T47D (cell line): ENCODE data around the gene RPS6KA2.

Experiments used
- DNase-seq, 2 experiments: peaks; one replicate each; pipeline versions ENCODE4 v3.0.0 to v3.0.0-alpha.2; 2011 to 2012; ENCODE audit warnings: low read depth in 1 of 2, low spot score in 1 of 2
- JUND ChIP-seq: IDR thresholded peaks from 2 replicates; pipeline ENCODE4 v1.6.1; 2012; ENCODE audit warnings: low read depth
- in situ Hi-C: cut with HindIII; loops from 2 replicates; pipeline ENCODE4 v1.10.0; 2016; ENCODE audit warnings: low sequenced_read_pairs, low pct_unique_long_range_greater_than_20kb

Gene RPS6KA2

GRCh38 chr6:166553563-166554271, 73.3 kb downstream of the RPS6KA2 start:
- no peak for DNase-seq
- no peak for TF ChIP-seq JUND
- in situ Hi-C loops = no loop called here

- in situ Hi-C loops = no loop called here
- no peak for DNase-seq
- no peak for TF ChIP-seq JUND
Measured at GRCh38 chr6:166552600-166552999, 74.5 kb downstream of the RPS6KA2 start.

GRCh38 chr6:166551754-166552495, 75.1 kb downstream of the RPS6KA2 start:
- in situ Hi-C loops = no loop called here
- no peak for DNase-seq
- TF ChIP-seq JUND = no peak

- no peak for TF ChIP-seq JUND
- in situ Hi-C loops = no loop called here
Measured at GRCh38 chr6:166546653-166547052, 80.4 kb downstream of the RPS6KA2 start.

GRCh38 chr6:166545156-166546034, 81.7 kb downstream of the RPS6KA2 start:
- no peak for DNase-seq
- TF ChIP-seq JUND = no peak
- in situ Hi-C loops = no loop called here

More at GRCh38 chr6:166546653-166547052, 80.4 kb downstream of the RPS6KA2 start:
- DNase-seq = no peak

- in situ Hi-C loops = no loop called here
- no peak for DNase-seq
- no peak for TF ChIP-seq JUND
Measured at GRCh38 chr6:166544296-166544605, 82.8 kb downstream of the RPS6KA2 start.

GRCh38 chr6:166543603-166544295, 83.3 kb downstream of the RPS6KA2 start:
- no peak for TF ChIP-seq JUND
- in situ Hi-C loops = no loop called here
- no peak for DNase-seq

GRCh38 chr6:166542580-166542912, 84.5 kb downstream of the RPS6KA2 start:
- peak; percentile 9 to 12 for DNase-seq
- no peak for TF ChIP-seq JUND
- in situ Hi-C loops = no loop called here

GRCh38 chr6:166541876-166542579, 85.0 kb downstream of the RPS6KA2 start:
- DNase-seq = no peak
- no peak for TF ChIP-seq JUND
- in situ Hi-C loops = no loop called here

GRCh38 chr6:166541366-166541765, 85.7 kb downstream of the RPS6KA2 start:
- in situ Hi-C loops = no loop called here
- no peak for DNase-seq
- TF ChIP-seq JUND = no peak

- in situ Hi-C loops = no loop called here
- no peak for DNase-seq
- TF ChIP-seq JUND = no peak
Measured at GRCh38 chr6:166540631-166541331, 86.3 kb downstream of the RPS6KA2 start.
